HG03060 (cell line): ENCODE measurements around the gene NBEAL2.
"Not testable (repeated sequence)": the region's sequence is repeated elsewhere in the genome, so short reads cannot be mapped to it uniquely, and the experiment has no call there.

ENCODE experiments used
- ATAC-seq: cut with Tn5 transposase; IDR thresholded peaks from one replicate; pipeline ENCODE4 v1.9.1; 2021; ENCODE audit warnings: low read depth, moderate number of reproducible peaks; ENCODE audit not compliant: unreplicated experiment

The NBEAL2 gene

GRCh38 chr3:47028146-47028545 lies 48.7 kb downstream of the NBEAL2 start:
- no peak for ATAC-seq

- ATAC-seq, result no peak
These were observed 49.2 kb downstream of the NBEAL2 start for GRCh38 chr3:47028667-47029066.

GRCh38 chr3:47031041-47031440 lies 51.6 kb downstream of the NBEAL2 start:
- ATAC-seq, result not testable (repeated sequence)

- no peak for ATAC-seq
These were observed 55.5 kb downstream of the NBEAL2 start for GRCh38 chr3:47034868-47035489.

GRCh38 chr3:47035645-47036044 lies 56.2 kb downstream of the NBEAL2 start:
- no peak for ATAC-seq

GRCh38 chr3:47036145-47036544 lies 56.7 kb downstream of the NBEAL2 start:
- no peak for ATAC-seq

GRCh38 chr3:47037302-47037701 lies 57.8 kb downstream of the NBEAL2 start:
- not testable (repeated sequence) for ATAC-seq

- no peak for ATAC-seq
These were observed 61.6 kb downstream of the NBEAL2 start for GRCh38 chr3:47041114-47041513.

- no peak for ATAC-seq
These were observed 62.8 kb downstream of the NBEAL2 start for GRCh38 chr3:47042231-47042791.

- ATAC-seq, result no peak
These were observed 67.6 kb downstream of the NBEAL2 start for GRCh38 chr3:47047069-47047468.

- ATAC-seq, result no peak
These were observed 68.2 kb downstream of the NBEAL2 start for GRCh38 chr3:47047673-47048072.

- no peak for ATAC-seq
These were observed 74.9 kb downstream of the NBEAL2 start for GRCh38 chr3:47054412-47054811.

GRCh38 chr3:47056705-47057104 lies 77.2 kb downstream of the NBEAL2 start:
- ATAC-seq, result no peak

GRCh38 chr3:47057212-47057671 lies 77.8 kb downstream of the NBEAL2 start:
- ATAC-seq, result no peak
